ENCODE results near the gene PLB1. TPM values are rescaled to one million over a fixed set of nuclear protein-coding genes. Genes with fewer than 3 reads are reported as not detected.

PLB1 gene
- total and polyA plus RNA-seq, 12 donors = 1.0 to 51.1 (median 8.3) TPM

- TF ChIP-seq CTCF (IDR thresholded peaks at IDR 0.05) (no peak), POLR2A (IDR thresholded peaks at IDR 0.05) (no peak)
- Histone ChIP-seq H3K4me1 (replicated peaks in 1 of 2) (no peaks in the 10 kb centered on the region), H3K36me3 (replicated peaks in 1 of 2) (no peaks in the 10 kb centered on the region), H3K27ac (peak overlapping the region in 1 of 5 donors; percentile 54), H3K27me3 (no peaks in the 10 kb centered on the region), H3K9me3 (replicated peaks in 1 of 3) (no peaks in the 10 kb centered on the region), H3K4me3 (no peak overlapping the region)
- 46 to 74% (median 66%) methylated on average over 6 of the region's 6 CpGs for WGBS, 4 donors
- peak in 2 of 7 donors; percentile 50 to 68 for DNase-seq
- intact Hi-C loops (cut with DNase I) = no loop called here
Observed at GRCh38 chr2:28516950-28517349, 21.1 kb downstream of the PLB1 start.

GRCh38 chr2:28521663-28522062, 25.8 kb downstream of the PLB1 start:
- DNase-seq = no peak
- Histone ChIP-seq H3K27me3 (no peaks in the 10 kb centered on the region), H3K4me3 (no peak overlapping the region), H3K27ac (no peak overlapping the region), H3K9me3 (replicated peaks in 1 of 3) (no peaks in the 10 kb centered on the region), H3K4me1 (replicated peaks in 1 of 2) (no peaks in the 10 kb centered on the region), H3K36me3 (replicated peaks in 1 of 2) (no peaks in the 10 kb centered on the region)
- 46 to 74% (median 53%) methylated on average over 3 of the region's 3 CpGs for WGBS, 4 donors
- no peak for TF ChIP-seq CTCF (IDR thresholded peaks at IDR 0.05)
- TF ChIP-seq POLR2A (IDR thresholded peaks at IDR 0.05) = no peak
- intact Hi-C loops (cut with DNase I) = no loop called here

GRCh38 chr2:28522481-28522880, 26.6 kb downstream of the PLB1 start:
- no peaks in the 10 kb centered on the region for H3K4me1 ChIP-seq (replicated peaks in 1 of 2)
- H3K27me3 ChIP-seq = no peaks in the 10 kb centered on the region
- TF ChIP-seq POLR2A (IDR thresholded peaks at IDR 0.05) (no peak), CTCF (IDR thresholded peaks at IDR 0.05) (no peak)
- DNase-seq = no peak
- intact Hi-C loops (cut with DNase I) = no loop called here
- no peak overlapping the region for H3K4me3 ChIP-seq
- WGBS, 4 donors = 71 to 82% (median 81%) methylated on average over 8 to 11 of the region's 11 CpGs
- H3K36me3 ChIP-seq (replicated peaks in 1 of 2) = no peaks in the 10 kb centered on the region
- no peak overlapping the region for H3K27ac ChIP-seq
- no peaks in the 10 kb centered on the region for H3K9me3 ChIP-seq (replicated peaks in 1 of 3)

- Histone ChIP-seq H3K4me1 (replicated peaks in 1 of 2) (no peaks in the 10 kb centered on the region), H3K27ac (no peak overlapping the region), H3K36me3 (replicated peaks in 1 of 2) (no peaks in the 10 kb centered on the region), H3K9me3 (replicated peaks in 1 of 3) (no peaks in the 10 kb centered on the region), H3K4me3 (no peak overlapping the region), H3K27me3 (no peaks in the 10 kb centered on the region)
- 72 to 85% (median 76%) methylated on average over 5 of the region's 5 CpGs for WGBS, 4 donors
- DNase-seq = no peak
- TF ChIP-seq CTCF (IDR thresholded peaks at IDR 0.05) (no peak), POLR2A (IDR thresholded peaks at IDR 0.05) (no peak)
- intact Hi-C loops (cut with DNase I) = no loop called here
Observed at GRCh38 chr2:28523902-28524301, 28.0 kb downstream of the PLB1 start.

All from adrenal gland (tissue), 12 donors.